ENCODE measurements around the gene GABBR2.
"Not testable (repeated sequence)": the region's sequence is repeated elsewhere in the genome, so short reads cannot be mapped to it uniquely, and the experiment has no call there.

DNA sequence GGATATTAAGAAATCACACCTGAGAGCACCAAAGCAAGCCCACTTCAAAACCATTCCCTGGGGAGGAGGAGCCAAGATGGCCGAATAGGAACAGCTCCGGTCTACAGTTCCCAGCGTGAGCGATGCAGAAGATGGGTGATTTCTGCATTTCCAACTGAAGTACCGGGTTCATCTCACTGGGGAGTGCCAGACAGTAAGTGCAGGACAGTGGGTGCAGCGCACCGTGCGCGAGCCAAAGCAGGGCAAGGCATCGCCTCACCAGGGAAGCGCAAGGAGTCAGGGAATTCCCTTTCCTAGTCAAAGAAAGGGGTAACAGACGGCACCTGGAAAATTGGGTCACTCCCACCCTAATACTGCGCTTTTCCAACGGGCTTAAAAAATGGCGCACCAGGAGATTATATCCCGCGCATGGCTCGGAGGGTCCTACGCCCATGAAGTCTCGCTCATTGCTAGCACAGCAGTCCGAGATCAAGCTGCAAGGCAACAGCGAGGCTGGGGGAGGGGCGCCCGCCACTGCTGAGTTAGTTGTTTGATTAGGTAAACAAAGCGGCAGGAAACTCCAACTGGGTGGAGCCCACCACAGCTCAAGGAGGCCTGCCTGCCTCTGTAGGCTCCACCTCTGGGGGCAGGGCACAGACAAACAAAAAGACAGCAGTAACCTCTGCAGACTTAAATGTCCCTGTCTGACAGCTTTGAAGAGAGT is 200.4 kb downstream of the GABBR2 start:
- TF ChIP-seq, protein P1, sequence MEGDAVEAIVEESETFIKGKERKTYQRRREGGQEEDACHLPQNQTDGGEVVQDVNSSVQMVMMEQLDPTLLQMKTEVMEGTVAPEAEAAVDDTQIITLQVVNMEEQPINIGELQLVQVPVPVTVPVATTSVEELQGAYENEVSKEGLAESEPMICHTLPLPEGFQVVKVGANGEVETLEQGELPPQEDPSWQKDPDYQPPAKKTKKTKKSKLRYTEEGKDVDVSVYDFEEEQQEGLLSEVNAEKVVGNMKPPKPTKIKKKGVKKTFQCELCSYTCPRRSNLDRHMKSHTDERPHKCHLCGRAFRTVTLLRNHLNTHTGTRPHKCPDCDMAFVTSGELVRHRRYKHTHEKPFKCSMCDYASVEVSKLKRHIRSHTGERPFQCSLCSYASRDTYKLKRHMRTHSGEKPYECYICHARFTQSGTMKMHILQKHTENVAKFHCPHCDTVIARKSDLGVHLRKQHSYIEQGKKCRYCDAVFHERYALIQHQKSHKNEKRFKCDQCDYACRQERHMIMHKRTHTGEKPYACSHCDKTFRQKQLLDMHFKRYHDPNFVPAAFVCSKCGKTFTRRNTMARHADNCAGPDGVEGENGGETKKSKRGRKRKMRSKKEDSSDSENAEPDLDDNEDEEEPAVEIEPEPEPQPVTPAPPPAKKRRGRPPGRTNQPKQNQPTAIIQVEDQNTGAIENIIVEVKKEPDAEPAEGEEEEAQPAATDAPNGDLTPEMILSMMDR (IDR thresholded peaks at IDR 0.05), result not testable (repeated sequence)
- not testable (repeated sequence) for TF ChIP-seq POLR2A (IDR thresholded peaks at IDR 0.05)

Data from adrenal gland (tissue), 5 donors.